ENCODE results near the gene LTB. TPM values are rescaled to one million over a fixed set of nuclear protein-coding genes. Genes with fewer than 3 reads are reported as not detected.

Gene LTB
- total and polyA plus RNA-seq, 2 of the 13 experiments (the other 11 are each of a cell fraction or from before 2014, with no cell fraction given): 0.09 to 0.22 TPM

DNA sequence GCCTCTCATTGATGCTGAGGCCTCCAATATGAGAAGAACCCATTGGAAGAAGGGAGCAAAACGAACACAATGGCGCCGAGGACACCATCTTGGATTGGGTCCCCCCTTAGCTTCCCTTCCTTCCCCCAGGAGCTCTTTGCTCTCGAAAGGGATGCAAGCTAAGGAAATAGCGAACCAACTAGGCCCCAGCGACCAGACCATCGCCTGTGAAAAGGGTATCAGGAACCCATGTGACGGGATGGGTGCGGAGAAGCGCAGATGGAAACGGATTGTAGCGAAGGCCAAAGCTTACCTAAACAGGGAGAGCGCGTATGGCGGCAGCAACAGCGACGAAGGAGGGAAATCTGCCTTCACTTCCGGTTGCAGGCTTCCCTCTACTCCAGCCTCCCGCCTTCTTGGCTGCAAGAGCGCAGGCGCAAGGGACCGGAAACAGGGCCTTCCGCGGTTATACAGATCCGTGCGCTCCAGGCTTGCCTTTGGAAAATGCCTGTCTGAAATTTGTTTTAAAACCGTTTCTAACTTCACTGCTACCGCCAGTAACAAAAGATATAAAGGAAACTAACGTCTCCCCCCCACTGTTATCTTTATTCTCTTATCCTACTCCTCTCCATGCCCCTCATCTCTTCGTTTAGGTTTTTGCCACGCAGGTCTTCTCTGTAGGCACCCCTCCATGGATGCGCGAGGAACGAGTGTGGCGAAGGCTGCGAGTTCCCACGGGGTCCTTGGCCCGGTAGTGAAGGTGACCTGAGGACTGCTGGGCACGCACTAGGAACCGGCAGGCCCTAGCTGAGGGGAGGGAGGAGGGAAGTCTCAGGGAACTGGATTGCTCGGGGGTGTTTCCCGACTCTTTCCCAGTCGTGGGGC is 40.3 kb downstream of the LTB start, which contains the start of gene DDX39B (continued):
- TF ChIP-seq SIX1 (CRISPR knock-in tag; IDR thresholded peaks at IDR 0.05; ENCODE audit: borderline replicate concordance): no peak
- no peak; the same call in 1 of the 2 replicates for TF ChIP-seq MTA1 (CRISPR knock-in tag; IDR thresholded peaks at IDR 0.05; ENCODE audit: borderline replicate concordance)
- TF ChIP-seq HOXA7 (CRISPR knock-in tag; IDR thresholded peaks at IDR 0.05): no peak
- peak; percentile 99 for TF ChIP-seq FOXC1 (CRISPR knock-in tag; IDR thresholded peaks at IDR 0.05; ENCODE audit: borderline replicate concordance)
- no peak; the same call in 1 of the 2 replicates for TF ChIP-seq HBP1 (CRISPR knock-in tag; IDR thresholded peaks at IDR 0.05; ENCODE audit: low read depth)
- 0 out of 2 replicates have a peak, but pooled peaks have one; percentile 11 for TF ChIP-seq MEIS1 (CRISPR knock-in tag; IDR thresholded peaks at IDR 0.05; ENCODE audit: borderline replicate concordance)
- TF ChIP-seq, protein P1, sequence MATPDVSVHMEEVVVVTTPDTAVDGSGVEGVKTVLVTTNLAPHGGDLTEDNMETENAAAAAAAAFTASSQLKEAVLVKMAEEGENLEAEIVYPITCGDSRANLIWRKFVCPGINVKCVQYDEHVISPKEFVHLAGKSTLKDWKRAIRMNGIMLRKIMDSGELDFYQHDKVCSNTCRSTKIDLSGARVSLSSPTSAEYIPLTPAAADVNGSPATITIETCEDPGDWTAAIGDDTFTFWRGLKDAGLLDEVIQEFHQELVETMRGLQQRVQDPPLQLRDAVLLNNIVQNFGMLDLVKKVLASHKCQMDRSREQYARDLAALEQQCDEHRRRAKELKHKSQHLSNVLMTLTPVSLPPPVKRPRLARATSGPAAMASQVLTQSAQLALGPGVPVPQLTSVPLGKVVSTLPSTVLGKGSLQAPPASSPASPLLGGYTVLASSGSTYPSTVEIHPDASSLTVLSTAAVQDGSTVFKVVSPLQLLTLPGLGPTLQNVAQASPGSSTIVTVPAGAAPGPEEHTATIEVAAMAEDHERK (CRISPR knock-in tag; IDR thresholded peaks at IDR 0.05; ENCODE audit: low read depth): peak; percentile 18; the same call in 1 of the 2 replicates
- no peak for TF ChIP-seq SNAPC2 (CRISPR knock-in tag; IDR thresholded peaks at IDR 0.05)
- peak; percentile 58; the same call in 1 of the 2 replicates for TF ChIP-seq PRDM10 (CRISPR knock-in tag; IDR thresholded peaks at IDR 0.05; ENCODE audit: low read depth)
- no peak for TF ChIP-seq ZNF446 (CRISPR knock-in tag; IDR thresholded peaks at IDR 0.05)
- 0 out of 2 replicates have a peak, but pooled peaks have one; percentile 46 for TF ChIP-seq ZFYVE20 (CRISPR knock-in tag; IDR thresholded peaks at IDR 0.05; ENCODE audit: borderline replicate concordance, low read depth)
- peak; percentile 79 for TF ChIP-seq NFKBIZ (CRISPR knock-in tag; IDR thresholded peaks at IDR 0.05)
- peak; percentile 37; the same call in 1 of the 2 replicates for TF ChIP-seq RAD21 (CRISPR knock-in tag; IDR thresholded peaks at IDR 0.05)
- 0 out of 2 replicates have a peak, but pooled peaks have one; percentile 47 for TF ChIP-seq ZNF33B (CRISPR knock-in tag; IDR thresholded peaks at IDR 0.05)
- peak; percentile 58; the same call in 1 of the 2 replicates for TF ChIP-seq ZNF121 (CRISPR knock-in tag; IDR thresholded peaks at IDR 0.05)
- peak; percentile 99 for TF ChIP-seq DMAP1 (CRISPR knock-in tag; IDR thresholded peaks at IDR 0.05)
- TF ChIP-seq, protein P2, sequence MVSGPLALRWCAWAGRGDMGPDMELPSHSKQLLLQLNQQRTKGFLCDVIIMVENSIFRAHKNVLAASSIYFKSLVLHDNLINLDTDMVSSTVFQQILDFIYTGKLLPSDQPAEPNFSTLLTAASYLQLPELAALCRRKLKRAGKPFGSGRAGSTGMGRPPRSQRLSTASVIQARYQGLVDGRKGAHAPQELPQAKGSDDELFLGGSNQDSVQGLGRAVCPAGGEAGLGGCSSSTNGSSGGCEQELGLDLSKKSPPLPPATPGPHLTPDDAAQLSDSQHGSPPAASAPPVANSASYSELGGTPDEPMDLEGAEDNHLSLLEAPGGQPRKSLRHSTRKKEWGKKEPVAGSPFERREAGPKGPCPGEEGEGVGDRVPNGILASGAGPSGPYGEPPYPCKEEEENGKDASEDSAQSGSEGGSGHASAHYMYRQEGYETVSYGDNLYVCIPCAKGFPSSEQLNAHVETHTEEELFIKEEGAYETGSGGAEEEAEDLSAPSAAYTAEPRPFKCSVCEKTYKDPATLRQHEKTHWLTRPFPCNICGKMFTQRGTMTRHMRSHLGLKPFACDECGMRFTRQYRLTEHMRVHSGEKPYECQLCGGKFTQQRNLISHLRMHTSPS (CRISPR knock-in tag; IDR thresholded peaks at IDR 0.05; ENCODE audit: low read depth): peak; percentile 51; the same call in 1 of the 2 replicates
- TF ChIP-seq FOXK1 (CRISPR knock-in tag; IDR thresholded peaks at IDR 0.05; ENCODE audit: borderline replicate concordance, low read depth): peak; percentile 72
- 0 out of 2 replicates have a peak, but pooled peaks have one; percentile 57 for TF ChIP-seq ZBTB21 (CRISPR knock-in tag; IDR thresholded peaks at IDR 0.05)
- TF ChIP-seq ZBTB20 (CRISPR knock-in tag; IDR thresholded peaks at IDR 0.05; ENCODE audit: borderline replicate concordance, low read depth): peak; percentile 85
